Stimulated activated CD4-positive, alpha-beta T cell treated with anti-CD3 and anti-CD28 coated beads, Interleukin-2, amount 100 ng/mL, for 24 hours (primary cell): Measurements from ENCODE around the gene NUMBL.
"Not testable (repeated sequence)": the region's sequence is repeated elsewhere in the genome, so short reads cannot be mapped to it uniquely, and the experiment has no call there.

ENCODE experiments used
- DNase-seq, 2 donors: peaks; one replicate each; pipeline ENCODE4 v3.0.0-alpha.2; 2020

NUMBL gene

GRCh38 chr19:40662925-40663694 lies 27.3 kb downstream of the NUMBL start:
- peak; percentile 95 to 96 for DNase-seq

- no peak for DNase-seq
These were observed 28.8 kb downstream of the NUMBL start for GRCh38 chr19:40661616-40662015.

GRCh38 chr19:40659566-40659965 lies 30.9 kb downstream of the NUMBL start:
- DNase-seq = no peak

GRCh38 chr19:40659116-40659515 lies 31.3 kb downstream of the NUMBL start:
- no peak for DNase-seq

- no peak for DNase-seq
These were observed 32.4 kb downstream of the NUMBL start for GRCh38 chr19:40658031-40658430.

- not testable (repeated sequence) for DNase-seq
These were observed 34.8 kb downstream of the NUMBL start for GRCh38 chr19:40655684-40656083.

- DNase-seq = not testable (repeated sequence)
These were observed 38.1 kb downstream of the NUMBL start for GRCh38 chr19:40652303-40652702.

GRCh38 chr19:40650749-40651305 lies 39.6 kb downstream of the NUMBL start:
- DNase-seq = no peak

- not testable (repeated sequence) for DNase-seq
These were observed 40.4 kb downstream of the NUMBL start for GRCh38 chr19:40649903-40650675.

GRCh38 chr19:40646743-40647254 lies 43.7 kb downstream of the NUMBL start:
- DNase-seq = no peak

- DNase-seq = no peak
These were observed 47.6 kb downstream of the NUMBL start for GRCh38 chr19:40642757-40643305.

- no peak for DNase-seq
These were observed 48.3 kb downstream of the NUMBL start for GRCh38 chr19:40642051-40642706.

- DNase-seq = no peak
These were observed 49.2 kb downstream of the NUMBL start for GRCh38 chr19:40641281-40641680.

GRCh38 chr19:40640744-40641143 lies 49.7 kb downstream of the NUMBL start:
- no peak for DNase-seq

GRCh38 chr19:40639638-40639982 lies 50.8 kb downstream of the NUMBL start:
- no peak for DNase-seq

GRCh38 chr19:40638327-40638726 lies 52.1 kb downstream of the NUMBL start:
- no peak for DNase-seq

GRCh38 chr19:40633207-40633606 lies 57.2 kb downstream of the NUMBL start:
- no peak for DNase-seq

GRCh38 chr19:40632311-40633036 lies 58.0 kb downstream of the NUMBL start:
- no peak for DNase-seq

- no peak for DNase-seq
These were observed 59.8 kb downstream of the NUMBL start for GRCh38 chr19:40630571-40631160.

- DNase-seq = no peak
These were observed 61.1 kb downstream of the NUMBL start for GRCh38 chr19:40629346-40629745.

GRCh38 chr19:40627486-40628279 lies 62.8 kb downstream of the NUMBL start:
- no peak for DNase-seq
